Brain microvascular endothelial cell (primary cell): ENCODE measurements around the gene GAA.

Experiments used
- DNase-seq: peaks from one replicate; pipeline ENCODE4 v3.0.0-alpha.2; 2020
- H3K27ac ChIP-seq: fragments of 250-450 bp; sonication (Bioruptor Pico); 2 replicates; pipeline ENCODE4 v1.5.1; 2020; ENCODE audit warnings: mild to moderate bottlenecking, moderate library complexity
- H3K27me3 ChIP-seq: fragments of 250-450 bp; sonication (Bioruptor Pico); replicated peaks from 2 replicates; pipeline ENCODE4 v1.5.1; 2020; ENCODE audit warnings: mild to moderate bottlenecking
- H3K36me3 ChIP-seq: fragments of 250-450 bp; sonication (Bioruptor Pico); replicated peaks from 2 replicates; pipeline ENCODE4 v1.5.1; 2020; ENCODE audit warnings: mild to moderate bottlenecking
- H3K4me3 ChIP-seq: 2 replicates; pipeline ENCODE4 v1.5.1; 2011; ENCODE audit warnings: low read depth, mild to moderate bottlenecking, control low read depth, low read length, moderate library complexity
- in situ Hi-C: cut with HindIII; loops from 2 replicates; pipeline ENCODE4 v1.10.0; 2017; ENCODE audit warnings: low sequenced_read_pairs, low pct_ligation_motif_present
- TF ChIP-seq, protein P1 (sequence below): IDR thresholded peaks from 2 replicates; pipeline ENCODE4 v1.5.1; 2011; ENCODE audit warnings: low read depth, mild to moderate bottlenecking, moderate library complexity, low read length, control low read depth, inconsistent platforms; ENCODE audit errors: missing control alignments

GAA gene

DNA sequence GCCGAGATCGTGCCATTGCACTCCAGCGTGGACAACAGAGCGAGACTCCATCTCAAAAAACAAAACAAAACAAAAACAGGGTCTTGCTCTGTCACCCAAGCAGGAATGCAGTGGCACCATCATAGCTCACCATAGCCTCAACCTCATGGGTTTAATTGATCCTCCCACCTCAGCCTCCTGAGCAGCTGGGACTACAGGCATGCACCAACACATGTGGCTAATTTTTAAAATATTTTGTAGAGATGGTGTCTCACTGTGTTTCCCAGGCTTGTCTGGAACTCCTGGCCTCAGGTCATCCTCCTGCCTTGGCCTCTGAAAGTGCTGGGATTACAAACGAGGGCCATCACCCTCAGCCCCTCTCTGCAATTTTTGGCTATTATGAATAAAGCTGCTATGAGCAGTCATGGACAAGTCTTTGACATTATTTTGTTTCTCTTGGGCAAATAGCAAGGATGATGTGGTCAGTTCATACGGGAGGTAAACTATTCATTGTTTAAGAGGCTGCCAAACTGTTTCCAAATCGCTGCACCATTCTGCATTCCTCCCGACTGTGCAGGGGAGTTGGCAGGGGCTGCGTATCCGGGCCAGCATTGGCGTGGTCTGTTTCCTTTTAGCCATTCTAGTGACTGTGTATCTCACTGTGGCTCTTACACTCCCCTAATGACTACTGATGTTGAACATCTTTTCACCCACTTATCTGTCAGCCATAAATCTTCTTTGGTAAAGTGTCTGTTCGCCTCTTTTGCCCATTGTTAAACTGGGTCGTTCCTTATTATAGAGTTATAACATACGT, 24.5 kb downstream of the GAA start:
- DNase-seq, result no peak
- no peak overlapping the region for H3K4me3 ChIP-seq
- H3K27me3 ChIP-seq, result no peaks in the 10 kb centered on the region
- H3K27ac ChIP-seq, result no peak overlapping the region
- in situ Hi-C loops, result no loop called here
- no peaks in the 10 kb centered on the region for H3K36me3 ChIP-seq
- TF ChIP-seq, protein P1, sequence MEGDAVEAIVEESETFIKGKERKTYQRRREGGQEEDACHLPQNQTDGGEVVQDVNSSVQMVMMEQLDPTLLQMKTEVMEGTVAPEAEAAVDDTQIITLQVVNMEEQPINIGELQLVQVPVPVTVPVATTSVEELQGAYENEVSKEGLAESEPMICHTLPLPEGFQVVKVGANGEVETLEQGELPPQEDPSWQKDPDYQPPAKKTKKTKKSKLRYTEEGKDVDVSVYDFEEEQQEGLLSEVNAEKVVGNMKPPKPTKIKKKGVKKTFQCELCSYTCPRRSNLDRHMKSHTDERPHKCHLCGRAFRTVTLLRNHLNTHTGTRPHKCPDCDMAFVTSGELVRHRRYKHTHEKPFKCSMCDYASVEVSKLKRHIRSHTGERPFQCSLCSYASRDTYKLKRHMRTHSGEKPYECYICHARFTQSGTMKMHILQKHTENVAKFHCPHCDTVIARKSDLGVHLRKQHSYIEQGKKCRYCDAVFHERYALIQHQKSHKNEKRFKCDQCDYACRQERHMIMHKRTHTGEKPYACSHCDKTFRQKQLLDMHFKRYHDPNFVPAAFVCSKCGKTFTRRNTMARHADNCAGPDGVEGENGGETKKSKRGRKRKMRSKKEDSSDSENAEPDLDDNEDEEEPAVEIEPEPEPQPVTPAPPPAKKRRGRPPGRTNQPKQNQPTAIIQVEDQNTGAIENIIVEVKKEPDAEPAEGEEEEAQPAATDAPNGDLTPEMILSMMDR, result no peak

DNA sequence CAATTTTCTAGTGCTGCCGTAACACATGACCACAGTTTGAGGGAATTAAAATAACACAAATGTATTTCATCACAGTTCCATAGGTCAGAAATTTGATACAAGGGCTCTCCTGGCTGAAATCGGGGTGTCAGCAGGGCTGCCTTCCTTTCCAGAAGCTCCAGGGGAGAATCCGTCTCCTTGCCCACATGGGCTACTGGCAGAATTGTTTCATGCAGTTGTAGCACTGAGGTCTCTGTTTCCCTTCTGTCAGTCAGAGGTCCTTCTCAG, 25.0 kb downstream of the GAA start:
- in situ Hi-C loops, result no loop called here
- DNase-seq, result no peak
- Histone ChIP-seq H3K27me3 (no peaks in the 10 kb centered on the region), H3K36me3 (no peaks in the 10 kb centered on the region), H3K27ac (no peak overlapping the region), H3K4me3 (no peak overlapping the region)
- TF ChIP-seq, protein P1, result no peak

DNA sequence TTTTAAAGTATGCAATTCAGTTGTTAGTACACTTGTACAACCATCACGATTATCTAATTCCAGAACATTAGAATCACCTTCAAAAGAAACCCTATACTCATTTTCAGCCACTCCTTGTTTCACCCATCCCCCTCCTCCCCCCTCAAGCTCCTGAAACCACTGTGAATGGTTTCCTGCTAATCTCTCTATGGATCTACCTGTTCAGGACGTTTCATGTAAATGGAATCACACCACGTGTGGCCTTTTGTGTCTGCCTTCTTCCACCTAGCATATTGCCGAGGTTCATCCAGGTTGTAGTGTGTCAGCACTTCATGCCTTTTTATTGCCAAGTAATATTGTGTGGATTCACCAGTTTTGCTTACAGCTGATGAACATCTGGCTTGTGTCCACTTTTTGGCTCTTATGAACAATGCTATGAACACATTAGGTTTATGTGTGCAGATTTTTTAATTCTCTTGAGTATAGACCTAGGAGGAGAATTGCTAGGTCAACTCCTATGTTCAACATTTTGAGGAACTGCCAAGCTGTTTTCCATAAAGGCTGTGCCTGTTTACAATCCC, 27.7 kb downstream of the GAA start:
- no peaks in the 10 kb centered on the region for H3K27me3 ChIP-seq
- H3K36me3 ChIP-seq, result peaks cover 13% of the 10 kb centered on the region
- no peak overlapping the region for H3K27ac ChIP-seq
- in situ Hi-C loops, result no loop called here
- H3K4me3 ChIP-seq, result no peak overlapping the region
- TF ChIP-seq, protein P1, result no peak
- no peak for DNase-seq

DNA sequence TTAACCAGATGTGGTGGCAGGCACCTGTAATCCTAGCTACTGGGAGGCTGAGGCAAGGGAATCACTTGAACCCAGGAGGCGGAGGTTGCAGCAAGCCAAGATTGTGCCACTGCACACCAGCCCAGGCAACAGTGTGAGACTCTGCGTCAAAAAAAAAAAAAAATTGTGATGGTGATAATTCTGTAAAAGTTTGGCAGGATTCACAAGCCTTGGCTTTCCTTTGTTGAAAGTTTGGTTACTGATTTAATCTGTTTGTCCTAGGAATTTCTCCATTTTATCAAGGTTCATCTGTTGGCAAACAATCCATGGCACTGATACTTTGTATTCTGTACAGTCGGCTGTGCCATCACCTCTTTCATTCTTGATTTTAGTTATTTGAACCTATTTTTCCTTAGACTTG, 29.6 kb downstream of the GAA start:
- no peak overlapping the region for H3K27ac ChIP-seq
- in situ Hi-C loops, result no loop called here

DNA sequence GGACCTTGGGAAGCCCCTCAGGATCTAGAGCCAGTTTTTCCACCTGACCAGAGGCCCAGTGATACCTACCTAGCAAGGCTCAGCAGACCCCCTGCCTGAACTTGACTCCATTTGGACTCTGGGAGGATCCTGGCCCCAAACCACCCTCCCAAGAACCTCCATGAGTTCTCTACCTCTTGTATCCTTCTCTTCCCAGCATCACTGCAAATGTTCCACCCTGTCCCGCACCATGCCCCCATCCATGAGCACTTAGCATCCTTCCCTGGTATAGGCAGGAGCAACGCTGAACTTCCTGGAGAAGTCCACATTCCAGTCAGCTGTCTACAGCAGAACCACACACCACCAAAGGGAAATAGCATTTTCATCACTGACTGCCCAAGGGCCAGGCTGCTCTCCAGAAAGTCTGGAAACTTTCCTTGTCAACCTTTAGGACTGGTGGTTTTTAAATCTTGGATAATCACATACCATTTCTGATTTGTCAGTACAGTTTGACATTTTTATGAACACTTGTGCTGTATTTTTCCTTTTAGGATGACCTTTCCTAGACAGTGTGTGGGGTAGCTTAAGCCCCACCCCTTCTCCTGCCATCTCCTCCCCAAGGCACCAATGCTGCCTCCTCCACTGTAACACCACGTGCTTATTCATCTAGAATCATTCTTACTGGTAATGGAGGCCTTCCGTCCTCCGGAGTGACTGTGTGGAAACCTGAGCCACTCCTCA, 31.7 kb downstream of the GAA start:
- H3K27ac ChIP-seq, result no peak overlapping the region
- no peaks in the 10 kb centered on the region for H3K27me3 ChIP-seq
- in situ Hi-C loops, result no loop called here
- H3K36me3 ChIP-seq, result peaks cover 49% of the 10 kb centered on the region
- TF ChIP-seq, protein P1, result no peak
- H3K4me3 ChIP-seq, result no peak overlapping the region
- no peak for DNase-seq

More for the DNA sequence above, 29.6 kb downstream of the GAA start:
- TF ChIP-seq, protein P1, result no peak
- H3K36me3 ChIP-seq, result peaks cover 28% of the 10 kb centered on the region
- DNase-seq, result no peak
- no peaks in the 10 kb centered on the region for H3K27me3 ChIP-seq
- no peak overlapping the region for H3K4me3 ChIP-seq

DNA sequence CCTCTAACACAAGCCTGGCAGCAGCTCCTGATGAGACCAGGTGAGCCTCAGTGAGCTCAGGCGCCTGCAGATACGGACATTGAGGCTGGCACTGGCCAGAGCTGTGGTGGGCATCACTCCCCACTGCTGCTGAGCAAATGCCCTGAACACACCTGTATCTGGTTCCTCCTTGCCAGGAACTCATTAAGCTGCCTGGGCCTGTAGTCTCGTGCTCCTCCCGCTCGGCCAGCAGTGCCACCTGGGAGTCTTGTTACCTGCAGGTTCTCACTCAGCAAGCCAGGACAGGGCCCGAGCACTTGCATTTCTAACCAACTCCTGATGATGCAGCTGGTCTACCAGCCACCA, 32.2 kb downstream of the GAA start:
- DNase-seq, result no peak
- Histone ChIP-seq H3K27ac (no peak overlapping the region), H3K27me3 (no peaks in the 10 kb centered on the region), H3K4me3 (no peak overlapping the region), H3K36me3 (peaks cover 55% of the 10 kb centered on the region)
- TF ChIP-seq, protein P1, result no peak
- in situ Hi-C loops, result no loop called here
